Liver (tissue), 9 donors: Measurements from ENCODE around the gene B3GNT9. TPM values are rescaled to one million over a fixed set of nuclear protein-coding genes. Genes with fewer than 3 reads are reported as not detected.

Experiments used
- DNase-seq: peaks from one replicate; pipeline ENCODE4 v3.0.0-alpha.2; 2017; ENCODE audit warnings: low spot score
- H3K27ac ChIP-seq, 2 donors: one replicate each; pipeline ENCODE4 v1.7.0; 2013; ENCODE audit warnings: inconsistent platforms in 2 of 2, low read length in 2 of 2, control low read depth in 1 of 2, low read depth in 1 of 2, mild to moderate bottlenecking in 1 of 2
- H3K27me3 ChIP-seq, 4 donors: one replicate each; pipeline versions ENCODE4 v1.6.1 to v1.7.0; 2013; ENCODE audit warnings: low read length in 3 of 4, inconsistent platforms in 1 of 4, mild to moderate bottlenecking in 1 of 4, moderate library complexity in 1 of 4; ENCODE audit not compliant: control insufficient read depth in 4 of 4, insufficient read depth in 4 of 4
- H3K36me3 ChIP-seq, 4 donors: one replicate each; pipeline versions ENCODE4 v1.6.1 to v1.7.0; 2013; ENCODE audit warnings: low read length in 3 of 4, mild to moderate bottlenecking in 3 of 4, low read depth in 1 of 4, moderate library complexity in 1 of 4; ENCODE audit not compliant: control insufficient read depth in 4 of 4, insufficient read depth in 3 of 4
- H3K4me1 ChIP-seq, 4 donors: one replicate each; pipeline versions ENCODE4 v1.6.1 to v1.7.0; 2013; ENCODE audit warnings: low read length in 3 of 4, mild to moderate bottlenecking in 3 of 4, moderate library complexity in 1 of 4; ENCODE audit not compliant: control insufficient read depth in 4 of 4, insufficient read depth in 4 of 4
- H3K4me3 ChIP-seq, 3 donors: one replicate each; pipeline versions ENCODE4 v1.6.1 to v1.7.0; 2013; ENCODE audit warnings: low read length in 3 of 3, control low read depth in 1 of 3, low read depth in 1 of 3, mild to moderate bottlenecking in 1 of 3
- H3K9ac ChIP-seq, 2 donors: one replicate each; pipeline ENCODE4 v1.7.0; 2013; ENCODE audit warnings: low read length in 2 of 2, mild to moderate bottlenecking in 2 of 2, moderate library complexity in 2 of 2, control low read depth in 1 of 2, low read depth in 1 of 2
- H3K9me3 ChIP-seq, 4 donors: one replicate each; pipeline versions ENCODE4 v1.6.1 to v1.7.0; 2013; ENCODE audit warnings: low read length in 3 of 4; ENCODE audit not compliant: control insufficient read depth in 4 of 4
- ATF3 ChIP-seq: IDR thresholded peaks from 2 replicates; pipeline ENCODE4 v1.6.1; 2016; ENCODE audit warnings: antibody characterized with exemption
- CTCF ChIP-seq: fragments of 150-350 bp; IDR thresholded peaks from 2 replicates; pipeline ENCODE4 v1.5.1; 2017; ENCODE audit warnings: improper control_type of control experiment, low read depth, low read length; ENCODE audit not compliant: missing input control
- EGR1 ChIP-seq, 2 donors: IDR thresholded peaks; 2 replicates each; pipeline ENCODE4 v1.6.1; 2016 to 2018; ENCODE audit warnings: antibody characterized with exemption in 2 of 2, low read depth in 2 of 2
- FOXA2 ChIP-seq: IDR thresholded peaks from 2 replicates; pipeline ENCODE4 v1.6.1; 2016; ENCODE audit warnings: antibody characterized with exemption
- GABPA ChIP-seq, 2 donors: IDR thresholded peaks in 1 of 2; conservative IDR thresholded peaks in 1 of 2; 2 replicates each; pipeline ENCODE4 v1.6.1; 2016; ENCODE audit warnings: antibody characterized with exemption in 2 of 2, mild to moderate bottlenecking in 1 of 2, moderate library complexity in 1 of 2
- HNF4A ChIP-seq, 2 donors: conservative IDR thresholded peaks; 2 replicates each; pipeline ENCODE4 v1.6.1; 2016; ENCODE audit warnings: antibody characterized with exemption in 2 of 2, mild to moderate bottlenecking in 2 of 2
- HNF4G ChIP-seq: IDR thresholded peaks from 2 replicates; pipeline ENCODE4 v1.6.1; 2016; ENCODE audit warnings: antibody characterized with exemption
- JUND ChIP-seq, 2 donors: IDR thresholded peaks; 2 replicates each; pipeline ENCODE4 v1.6.1; 2016; ENCODE audit warnings: antibody characterized with exemption in 2 of 2
- REST ChIP-seq: IDR thresholded peaks from 2 replicates; pipeline ENCODE4 v1.6.1; 2016; ENCODE audit warnings: antibody characterized with exemption, mild to moderate bottlenecking
- SP1 ChIP-seq: IDR thresholded peaks from 2 replicates; pipeline ENCODE4 v1.6.1; 2018; ENCODE audit warnings: antibody characterized with exemption, mild to moderate bottlenecking
- YY1 ChIP-seq: IDR thresholded peaks from 2 replicates; pipeline ENCODE4 v1.6.1; 2016; ENCODE audit warnings: antibody characterized with exemption, mild to moderate bottlenecking
- ZBTB33 ChIP-seq: IDR thresholded peaks from 2 replicates; pipeline ENCODE4 v1.6.1; 2016; ENCODE audit warnings: antibody characterized with exemption
- WGBS: extraction: QIAGEN DNeasy Blood & Tissue Kit; methylation state at CpG from one replicate; pipeline ENCODE4 v1.1.7; 2013; 5-methylcytosine and 5-hydroxymethylcytosine counted together
- polyA plus RNA-seq, 2 donors: library from polyadenylated mRNA; stranded (reverse) in 1 of 2; unstranded in 1 of 2; fragments of 200-250 nt in 1 of 2; fragments of >200 nt in 1 of 2; fragmentation: Nextera tagmentation in 1 of 2; extraction: Ambion mirVana in 1 of 2; gene quantifications; one replicate each; pipeline versions ENCODE4 v1.2.1 to v1.2.3, GENCODE V29; 2013 to 2015
- total RNA-seq, 2 donors: library from RNA; depleted of rRNA; stranded (reverse); fragments of >200 nt; gene quantifications; one replicate each; pipeline ENCODE4 v1.2.3, GENCODE V29; 2014
- donor health status: healthy.
- donor health status: healthy.
- donor health status: healthy.
- donor health status: healthy.
- donor health status: healthy.

B3GNT9 gene
- total and polyA plus RNA-seq, 4 donors, result 0.43 to 2.3 (median 1.4) TPM

GRCh38 chr16:67190041-67190440, 39.2 kb upstream of the B3GNT9 start, which contains the start of gene EXOC3L1:
Gene EXOC3L1, minus strand, starts transcription at chr16:67190136. Its CDS starts 460 bp downstream, at chr16:67189676.
- no peak within 1 kb of the TSS for H3K9ac ChIP-seq
- H3K9me3 ChIP-seq, result no peaks in the 10 kb centered on the region
- peak within 1 kb of the TSS in 1 of 3 donors; percentile 7 for H3K4me3 ChIP-seq
- TF ChIP-seq HNF4G (no peak), ATF3 (no peak), YY1 (no peak), HNF4A (conservative IDR thresholded peaks at IDR 0.05) (no peak), CTCF (no peak), REST (no peak)
- H3K27me3 ChIP-seq, result no peaks in the 10 kb centered on the region
- peaks cover 10 to 34% (median 30%) of the 10 kb centered on the region in 4 donors for H3K4me1 ChIP-seq
- peaks cover 6 to 10% (median 8%) of the 10 kb centered on the region in 4 donors for H3K36me3 ChIP-seq
- DNase-seq, result no peak
- no peak within 1 kb of the TSS for H3K27ac ChIP-seq
- 58% methylated on average over 6 of the region's 6 CpGs for WGBS

- H3K36me3 ChIP-seq, result no peaks in the 10 kb centered on the region
- H3K9me3 ChIP-seq, result no peaks in the 10 kb centered on the region
- H3K27ac ChIP-seq, result no peak overlapping the region
- no peak overlapping the region for H3K4me3 ChIP-seq
- H3K27me3 ChIP-seq, result no peaks in the 10 kb centered on the region
- H3K9ac ChIP-seq, result no peak overlapping the region
- TF ChIP-seq SP1 (no peak), CTCF (no peak), FOXA2 (no peak), GABPA (IDR thresholded peaks at IDR 0.05 in 1 of 2, conservative IDR thresholded peaks at IDR 0.05 in 1 of 2) (no peak), JUND (IDR thresholded peaks at IDR 0.05) (no peak), REST (no peak), ZBTB33 (no peak), HNF4G (no peak), EGR1 (IDR thresholded peaks at IDR 0.05; ENCODE audit: low read depth in 2 of 2) (no peak)
- no peak for DNase-seq
- H3K4me1 ChIP-seq, result peaks cover 15 to 41% (median 36%) of the 10 kb centered on the region in 4 donors
- 95% methylated on average over 15 of the region's 15 CpGs for WGBS
Observed at GRCh38 chr16:67188798-67189197, 38.0 kb upstream of the B3GNT9 start.
